Immature natural killer cell (primary cell): ENCODE results near the gene STEAP2. TPM values are rescaled to one million over a fixed set of nuclear protein-coding genes. Genes with fewer than 3 reads are reported as not detected.

ENCODE experiments used
- DNase-seq, 3 donors: peaks; one replicate each; pipeline ENCODE4 v3.0.0; 2022; ENCODE audit warnings: mixed read lengths in 1 of 3
- H3K27ac Mint-ChIP-seq, 6 donors: one replicate each; pipeline ENCODE4 v1.8.0; 2020; ENCODE audit warnings: mixed read lengths in 6 of 6, mild to moderate bottlenecking in 5 of 6, inconsistent platforms in 4 of 6, moderate library complexity in 3 of 6
- H3K27me3 Mint-ChIP-seq, 3 donors: one replicate each; pipeline ENCODE4 v1.8.0; 2020 to 2021; ENCODE audit warnings: low read depth in 3 of 3, mild to moderate bottlenecking in 3 of 3, mixed read lengths in 3 of 3, moderate library complexity in 3 of 3, inconsistent platforms in 1 of 3
- H3K36me3 Mint-ChIP-seq, 3 donors: one replicate each; pipeline ENCODE4 v1.8.0; 2020; ENCODE audit warnings: mixed read lengths in 3 of 3, inconsistent platforms in 2 of 3, mild to moderate bottlenecking in 2 of 3
- H3K4me1 Mint-ChIP-seq, 2 donors: one replicate each; pipeline ENCODE4 v1.8.0; 2020; ENCODE audit warnings: inconsistent platforms in 2 of 2, mild to moderate bottlenecking in 2 of 2, mixed read lengths in 2 of 2, moderate library complexity in 1 of 2
- H3K4me3 Mint-ChIP-seq, 5 donors: one replicate each; pipeline ENCODE4 v1.8.0; 2020; ENCODE audit warnings: mild to moderate bottlenecking in 5 of 5, mixed read lengths in 5 of 5, inconsistent platforms in 3 of 5, moderate library complexity in 3 of 5
- H3K9me3 Mint-ChIP-seq, 6 donors: one replicate each; pipeline ENCODE4 v1.8.0; 2020; ENCODE audit warnings: mild to moderate bottlenecking in 6 of 6, mixed read lengths in 6 of 6, inconsistent platforms in 4 of 6, moderate library complexity in 3 of 6
- polyA plus RNA-seq, 3 donors: library from polyadenylated mRNA; unstranded; fragments of 300-500 nt; fragmentation: Illumina TruSeq; gene quantifications; one replicate each; pipeline ENCODE4 v1.2.3, GENCODE V29; 2021

STEAP2 gene
- polyA plus RNA-seq, 3 donors from 2014 or later: not detected

- Mint-ChIP-seq H3K4me3 (no peak overlapping the region), H3K36me3 (no peaks in the 10 kb centered on the region), H3K27me3 (peaks cover 0 to 5% (median 0%) of the 10 kb centered on the region in 3 donors), H3K27ac (no peak overlapping the region), H3K9me3 (peaks cover 0 to 4% (median 0%) of the 10 kb centered on the region in 6 donors), H3K4me1 (no peaks in the 10 kb centered on the region)
- DNase-seq: no peak
These were observed 19.8 kb downstream of the STEAP2 start for GRCh38 chr7:90231304-90231703.

- no peaks in the 10 kb centered on the region for H3K4me1 Mint-ChIP-seq
- peaks cover 0 to 4% (median 0%) of the 10 kb centered on the region in 6 donors for H3K9me3 Mint-ChIP-seq
- H3K27me3 Mint-ChIP-seq: peaks cover 0 to 5% (median 0%) of the 10 kb centered on the region in 3 donors
- DNase-seq: no peak
- H3K27ac Mint-ChIP-seq: no peak overlapping the region
- no peak overlapping the region for H3K4me3 Mint-ChIP-seq
- no peaks in the 10 kb centered on the region for H3K36me3 Mint-ChIP-seq
These were observed 20.9 kb downstream of the STEAP2 start for GRCh38 chr7:90232430-90232829.

- H3K27ac Mint-ChIP-seq: no peak overlapping the region
- H3K36me3 Mint-ChIP-seq: no peaks in the 10 kb centered on the region
- DNase-seq: no peak
- peaks cover 0 to 5% (median 0%) of the 10 kb centered on the region in 3 donors for H3K27me3 Mint-ChIP-seq
- peaks cover 0 to 4% (median 0%) of the 10 kb centered on the region in 6 donors for H3K9me3 Mint-ChIP-seq
- no peak overlapping the region for H3K4me3 Mint-ChIP-seq
- no peaks in the 10 kb centered on the region for H3K4me1 Mint-ChIP-seq
These were observed 22.0 kb downstream of the STEAP2 start for GRCh38 chr7:90233569-90233968.

- DNase-seq: no peak
- Mint-ChIP-seq H3K27me3 (peaks cover 0 to 2% (median 0%) of the 10 kb centered on the region in 3 donors), H3K27ac (no peak overlapping the region), H3K36me3 (no peaks in the 10 kb centered on the region), H3K9me3 (peaks cover 0 to 4% (median 0%) of the 10 kb centered on the region in 6 donors), H3K4me1 (no peaks in the 10 kb centered on the region), H3K4me3 (no peak overlapping the region)
These were observed 25.3 kb downstream of the STEAP2 start for GRCh38 chr7:90236721-90237289.

GRCh38 chr7:90238022-90238421 lies 26.5 kb downstream of the STEAP2 start:
- H3K4me3 Mint-ChIP-seq: no peak overlapping the region
- peaks cover 0 to 4% (median 0%) of the 10 kb centered on the region in 6 donors for H3K9me3 Mint-ChIP-seq
- no peaks in the 10 kb centered on the region for H3K4me1 Mint-ChIP-seq
- no peaks in the 10 kb centered on the region for H3K36me3 Mint-ChIP-seq
- no peak for DNase-seq
- H3K27ac Mint-ChIP-seq: no peak overlapping the region
- H3K27me3 Mint-ChIP-seq: peaks cover 0 to 6% (median 0%) of the 10 kb centered on the region in 3 donors

GRCh38 chr7:90238583-90238982 lies 27.0 kb downstream of the STEAP2 start:
- H3K27ac Mint-ChIP-seq: no peak overlapping the region
- peaks cover 0 to 1% of the 10 kb centered on the region in 2 donors for H3K4me1 Mint-ChIP-seq
- no peaks in the 10 kb centered on the region for H3K36me3 Mint-ChIP-seq
- DNase-seq: no peak
- H3K27me3 Mint-ChIP-seq: peaks cover 0 to 7% (median 2%) of the 10 kb centered on the region in 3 donors
- no peak overlapping the region for H3K4me3 Mint-ChIP-seq
- H3K9me3 Mint-ChIP-seq: peaks cover 0 to 4% (median 0%) of the 10 kb centered on the region in 6 donors

- peaks cover 0 to 10% (median 2%) of the 10 kb centered on the region in 3 donors for H3K27me3 Mint-ChIP-seq
- H3K4me1 Mint-ChIP-seq: peaks cover 2 to 6% of the 10 kb centered on the region in 2 donors
- H3K9me3 Mint-ChIP-seq: peaks cover 0 to 4% (median 0%) of the 10 kb centered on the region in 6 donors
- no peaks in the 10 kb centered on the region for H3K36me3 Mint-ChIP-seq
- DNase-seq: no peak
- no peak overlapping the region for H3K27ac Mint-ChIP-seq
- no peak overlapping the region for H3K4me3 Mint-ChIP-seq
These were observed 27.5 kb downstream of the STEAP2 start for GRCh38 chr7:90239050-90239449.

- Mint-ChIP-seq H3K27ac (no peak overlapping the region), H3K27me3 (peaks cover 0 to 16% (median 6%) of the 10 kb centered on the region in 3 donors), H3K4me1 (peaks cover 9 to 13% of the 10 kb centered on the region in 2 donors), H3K36me3 (no peaks in the 10 kb centered on the region), H3K4me3 (no peak overlapping the region), H3K9me3 (peaks cover 0 to 2% (median 0%) of the 10 kb centered on the region in 6 donors)
- no peak for DNase-seq
These were observed 28.2 kb downstream of the STEAP2 start for GRCh38 chr7:90239625-90240228.

- H3K9me3 Mint-ChIP-seq: peaks cover 0 to 2% (median 0%) of the 10 kb centered on the region in 6 donors
- peak overlapping the region in 1 of 5 donors; percentile 12 for H3K4me3 Mint-ChIP-seq
- H3K27ac Mint-ChIP-seq: no peak overlapping the region
- no peaks in the 10 kb centered on the region for H3K36me3 Mint-ChIP-seq
- peaks cover 4 to 30% (median 24%) of the 10 kb centered on the region in 3 donors for H3K27me3 Mint-ChIP-seq
- peaks cover 22 to 24% of the 10 kb centered on the region in 2 donors for H3K4me1 Mint-ChIP-seq
- DNase-seq: no peak
These were observed 31.0 kb downstream of the STEAP2 start for GRCh38 chr7:90242369-90243168.

- no peak for DNase-seq
- H3K9me3 Mint-ChIP-seq: peaks cover 0 to 2% (median 0%) of the 10 kb centered on the region in 6 donors
- H3K27me3 Mint-ChIP-seq: peaks cover 4 to 30% (median 24%) of the 10 kb centered on the region in 3 donors
- peak overlapping the region; percentile 13 to 91 (median 70) for H3K4me3 Mint-ChIP-seq
- no peak overlapping the region for H3K27ac Mint-ChIP-seq
- peaks cover 22 to 24% of the 10 kb centered on the region in 2 donors for H3K4me1 Mint-ChIP-seq
- no peaks in the 10 kb centered on the region for H3K36me3 Mint-ChIP-seq
These were observed 32.0 kb downstream of the STEAP2 start for GRCh38 chr7:90243556-90243955.

- Mint-ChIP-seq H3K36me3 (no peaks in the 10 kb centered on the region), H3K27ac (peak overlapping the region in 3 of 6 donors; percentile 0 to 71 (median 31)), H3K9me3 (peaks cover 0 to 2% (median 0%) of the 10 kb centered on the region in 6 donors), H3K4me3 (peak overlapping the region; percentile 83 to 91 (median 84)), H3K27me3 (peaks cover 5 to 30% (median 24%) of the 10 kb centered on the region in 3 donors), H3K4me1 (peaks cover 22 to 24% of the 10 kb centered on the region in 2 donors)
- DNase-seq: no peak
These were observed 33.0 kb downstream of the STEAP2 start for GRCh38 chr7:90244565-90244908.

GRCh38 chr7:90244909-90245851 lies 33.6 kb downstream of the STEAP2 start, which contains the start of gene CFAP69:
Gene CFAP69 (plus strand): TSS chr7:90245174. CDS start chr7:90245425, 251 bp downstream.
- Mint-ChIP-seq H3K27ac (peak within 1 kb of the TSS in 4 of 6 donors; percentile 0 to 71 (median 49)), H3K27me3 (peaks cover 5 to 34% (median 25%) of the 10 kb centered on the region in 3 donors), H3K9me3 (peaks cover 0 to 2% (median 0%) of the 10 kb centered on the region in 6 donors), H3K4me1 (peaks cover 22 to 24% of the 10 kb centered on the region in 2 donors), H3K36me3 (no peaks in the 10 kb centered on the region), H3K4me3 (peak within 1 kb of the TSS; percentile 83 to 91 (median 84))
- DNase-seq: peak; percentile 76 to 80 (median 80)

- DNase-seq: no peak
- H3K4me3 Mint-ChIP-seq: peak overlapping the region; percentile 83 to 91 (median 84)
- peaks cover 9 to 34% (median 25%) of the 10 kb centered on the region in 3 donors for H3K27me3 Mint-ChIP-seq
- no peaks in the 10 kb centered on the region for H3K36me3 Mint-ChIP-seq
- peaks cover 0 to 2% (median 0%) of the 10 kb centered on the region in 6 donors for H3K9me3 Mint-ChIP-seq
- no peak overlapping the region for H3K27ac Mint-ChIP-seq
- peaks cover 22 to 24% of the 10 kb centered on the region in 2 donors for H3K4me1 Mint-ChIP-seq
These were observed 34.6 kb downstream of the STEAP2 start for GRCh38 chr7:90246171-90246570.
